ENCODE data around the gene ANXA5.

Gene ANXA5

DNA sequence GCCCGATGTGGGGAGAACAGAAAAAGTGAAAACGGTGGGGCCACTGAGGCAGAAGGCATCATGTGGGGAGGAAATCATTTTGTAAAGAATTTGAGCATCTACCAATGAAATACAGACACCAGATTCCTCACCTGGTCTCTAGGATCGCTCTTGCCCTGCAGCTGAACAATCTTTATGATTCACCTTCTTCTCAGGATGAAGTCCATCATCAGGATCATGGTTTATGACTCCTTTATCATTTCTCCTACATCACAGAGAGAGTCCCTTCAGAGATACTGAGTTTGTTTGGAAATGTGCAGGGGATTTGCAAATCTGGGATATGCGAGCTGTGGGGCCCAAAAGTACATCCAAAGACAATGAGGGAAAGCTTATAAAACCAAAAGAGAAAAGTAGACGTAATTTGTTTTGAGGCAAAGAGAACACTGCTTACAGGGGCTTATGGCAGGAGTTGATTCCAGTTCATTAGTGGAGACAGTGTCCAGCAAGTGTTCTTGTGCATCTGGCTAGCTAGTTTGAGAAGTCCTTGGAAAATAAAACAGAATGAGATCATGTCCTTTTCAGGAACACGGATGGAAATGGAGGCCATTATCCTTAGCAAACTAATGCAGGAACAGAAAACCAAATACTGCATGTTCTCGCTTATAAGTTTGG lies 15.3 kb upstream of the ANXA5 start:
- in situ Hi-C loops (cut with HindIII; ENCODE audit: low sequenced_read_pairs), result no loop called here

DNA sequence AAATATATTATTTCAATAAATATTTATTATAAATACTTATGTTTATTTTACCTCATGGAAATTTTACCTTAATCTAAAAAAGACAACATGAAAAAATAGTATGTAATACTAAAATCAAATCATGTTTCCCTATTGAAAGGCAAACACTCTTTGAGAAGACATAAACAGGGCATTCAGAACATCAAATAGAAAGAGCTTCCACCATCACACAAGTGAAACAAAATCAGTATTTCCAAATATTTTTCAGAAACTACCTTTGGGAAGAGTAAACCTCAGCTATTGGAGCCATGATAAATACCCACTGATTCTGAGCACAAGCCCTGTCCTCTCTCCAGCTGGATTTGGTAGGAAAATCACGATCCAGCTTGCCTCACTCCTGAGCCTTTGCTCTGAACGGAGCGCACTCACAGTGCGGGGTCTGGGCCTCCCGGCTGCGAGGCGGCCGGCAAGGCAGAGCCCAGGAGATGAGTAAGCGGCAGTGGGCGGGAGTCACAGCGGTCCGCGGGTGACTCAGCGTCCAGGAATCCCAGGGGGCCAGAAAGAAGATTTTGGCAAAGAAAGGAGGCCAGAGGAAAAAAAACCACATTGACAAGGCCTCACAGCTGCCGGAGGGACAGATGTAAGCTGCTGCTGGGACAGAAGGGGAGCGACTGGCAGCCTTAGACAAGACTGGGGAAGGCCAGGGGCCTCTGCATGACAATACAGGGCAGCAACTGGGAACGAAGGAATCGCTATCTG lies 14.7 kb upstream of the ANXA5 start:
- in situ Hi-C loops (cut with HindIII; ENCODE audit: low sequenced_read_pairs), result no loop called here

DNA sequence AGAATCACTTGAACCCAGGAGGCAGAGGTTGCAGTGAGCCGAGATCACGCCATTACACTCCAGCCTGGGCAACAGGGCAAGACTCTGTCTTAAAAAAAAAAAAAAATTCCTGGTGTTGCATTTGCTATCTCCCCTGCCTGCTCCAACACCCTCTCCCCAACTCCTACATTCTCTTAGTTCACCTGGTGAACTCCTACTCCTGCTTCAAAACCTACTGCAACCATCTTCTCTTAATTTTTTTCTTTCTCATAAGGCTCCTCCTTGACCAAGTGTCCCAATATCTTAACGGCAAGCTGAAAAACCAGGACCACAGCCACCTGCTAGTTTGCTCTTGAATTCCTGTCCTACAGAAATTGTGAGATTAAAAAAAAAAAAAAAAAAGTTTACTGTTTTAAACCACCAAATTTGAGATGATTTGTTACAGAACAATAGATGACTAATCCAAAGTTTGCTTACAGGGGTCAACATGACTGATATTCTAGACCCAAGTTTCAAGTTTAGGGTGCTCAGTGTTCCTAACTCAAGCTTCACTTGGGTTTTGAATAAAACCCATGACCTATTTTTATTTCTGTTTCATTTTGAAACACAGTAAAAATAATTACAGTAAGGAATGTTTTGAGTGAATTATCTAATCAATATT lies 13.1 kb upstream of the ANXA5 start:
- in situ Hi-C loops (cut with HindIII; ENCODE audit: low sequenced_read_pairs), result no loop called here

DNA sequence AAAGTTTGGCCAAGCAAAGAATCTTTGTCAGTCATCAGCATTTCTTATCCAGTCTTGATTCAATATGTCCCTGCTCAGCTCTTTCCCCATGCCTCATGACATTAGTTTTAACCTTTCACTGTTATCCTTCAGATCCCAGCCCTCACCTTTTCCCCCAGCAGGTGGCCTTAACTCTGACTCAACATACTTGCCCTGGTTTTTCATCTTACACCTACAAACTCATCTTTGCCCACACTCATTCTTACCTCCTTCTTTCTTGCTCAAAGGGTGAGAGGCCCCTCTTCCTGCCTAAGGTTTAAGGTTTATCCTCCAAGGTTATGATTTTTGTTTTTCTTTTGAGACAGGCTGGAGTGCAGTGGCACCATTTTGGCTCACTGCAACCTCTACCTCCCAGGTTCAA lies 10.6 kb upstream of the ANXA5 start:
- in situ Hi-C loops (cut with HindIII; ENCODE audit: low sequenced_read_pairs), result no loop called here

DNA sequence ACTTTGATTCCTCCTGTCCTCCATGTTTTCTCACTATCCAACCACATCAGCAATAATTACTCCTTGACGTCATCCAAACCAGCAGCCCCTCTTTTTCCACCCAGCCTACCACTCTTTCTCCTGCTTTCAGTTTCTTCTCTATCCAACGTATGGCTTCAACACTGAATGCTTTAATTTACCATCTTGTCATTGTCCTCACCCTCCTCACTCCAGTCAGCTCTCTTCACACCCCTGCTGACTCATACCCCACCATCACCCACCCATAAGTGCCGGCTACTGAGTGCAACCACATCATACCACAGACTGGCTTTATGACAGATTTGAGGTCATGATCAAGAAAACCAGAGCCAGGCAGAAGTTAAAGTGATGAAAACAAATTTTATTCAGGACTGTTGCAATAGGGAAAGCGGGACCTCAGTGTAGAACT lies 9.8 kb upstream of the ANXA5 start:
- in situ Hi-C loops (cut with HindIII; ENCODE audit: low sequenced_read_pairs), result no loop called here

DNA sequence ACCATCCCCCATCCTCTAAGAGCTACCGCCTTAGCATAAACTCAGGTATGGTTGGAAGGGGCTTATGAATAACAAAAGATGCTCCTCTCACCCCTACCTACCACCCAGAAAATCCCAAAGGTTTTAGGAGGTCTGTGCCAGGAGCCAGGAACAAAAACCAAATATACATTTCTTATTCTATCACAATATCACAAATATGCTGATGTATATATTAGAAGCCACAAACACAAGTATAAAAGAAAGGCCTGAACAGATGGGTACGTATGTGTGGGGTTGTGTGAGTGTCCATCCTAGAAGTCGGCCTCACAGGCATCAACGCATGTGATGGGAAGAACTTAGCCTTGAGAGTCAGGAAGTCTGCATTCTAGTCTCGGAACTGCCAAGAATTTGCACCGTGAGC lies 8.7 kb upstream of the ANXA5 start:
- in situ Hi-C loops (cut with HindIII; ENCODE audit: low sequenced_read_pairs), result no loop called here

DNA sequence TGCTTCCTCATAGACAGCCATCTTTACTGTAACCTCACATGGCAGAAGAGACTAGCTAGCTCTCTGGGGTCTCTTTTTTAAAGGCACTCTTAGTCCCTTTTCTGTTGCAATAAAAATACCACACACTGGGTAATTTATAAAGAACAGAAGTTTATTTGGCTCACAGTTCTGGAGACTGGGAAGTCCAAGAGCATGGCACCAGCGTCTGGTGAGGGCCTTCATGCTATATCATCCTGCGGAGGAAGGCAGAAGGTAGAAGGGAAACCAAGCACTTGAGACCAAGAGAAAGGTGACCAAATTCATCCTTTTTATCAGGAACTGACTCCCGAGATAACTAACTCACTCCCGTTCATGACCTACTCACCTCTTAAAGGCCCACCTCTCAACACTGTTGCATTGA lies 5.4 kb upstream of the ANXA5 start:
- in situ Hi-C loops (cut with HindIII; ENCODE audit: low sequenced_read_pairs), result no loop called here

DNA sequence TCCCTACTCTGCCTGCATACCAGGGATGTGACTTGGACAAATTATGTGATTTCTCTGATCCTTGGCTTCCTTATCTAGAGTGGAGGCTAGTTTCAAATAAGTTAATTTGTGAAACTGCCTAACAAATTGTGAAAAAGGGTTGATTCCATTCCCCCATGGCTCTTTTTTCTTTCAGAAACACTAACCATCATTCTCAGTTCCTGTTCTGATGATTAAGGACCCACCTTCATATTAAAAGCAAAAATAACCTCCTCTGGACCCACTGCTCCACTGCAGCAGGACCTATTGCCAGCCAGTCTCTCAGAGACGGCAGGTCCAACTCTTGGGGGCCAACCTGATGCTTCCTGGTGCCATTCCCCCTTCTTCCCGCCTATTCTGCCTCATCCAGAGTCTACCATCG lies 4.5 kb upstream of the ANXA5 start:
- in situ Hi-C loops (cut with HindIII; ENCODE audit: low sequenced_read_pairs), result no loop called here

DNA sequence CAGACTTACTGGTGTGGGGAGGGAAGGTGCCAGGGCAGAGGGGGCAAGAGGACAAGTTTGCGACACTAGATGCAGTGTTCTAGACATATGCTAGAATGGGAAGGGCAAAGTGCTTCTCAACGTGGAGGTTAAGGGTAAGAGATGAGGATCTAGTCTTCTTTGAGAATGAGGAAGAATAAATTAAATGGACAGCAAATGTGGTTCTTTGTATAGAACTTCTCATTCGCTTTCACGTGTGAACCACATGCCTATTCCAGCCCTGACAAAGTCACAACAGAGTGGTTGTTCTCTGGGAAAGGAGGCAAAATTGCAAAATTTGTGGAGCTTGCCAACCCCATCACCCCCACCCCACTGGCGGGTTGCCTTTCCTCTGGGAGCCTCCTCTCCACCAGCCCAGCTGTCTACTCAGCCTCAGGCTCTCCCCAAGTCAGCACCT lies 1.5 kb upstream of the ANXA5 start:
- in situ Hi-C loops (cut with HindIII; ENCODE audit: low sequenced_read_pairs), result no loop called here

DNA sequence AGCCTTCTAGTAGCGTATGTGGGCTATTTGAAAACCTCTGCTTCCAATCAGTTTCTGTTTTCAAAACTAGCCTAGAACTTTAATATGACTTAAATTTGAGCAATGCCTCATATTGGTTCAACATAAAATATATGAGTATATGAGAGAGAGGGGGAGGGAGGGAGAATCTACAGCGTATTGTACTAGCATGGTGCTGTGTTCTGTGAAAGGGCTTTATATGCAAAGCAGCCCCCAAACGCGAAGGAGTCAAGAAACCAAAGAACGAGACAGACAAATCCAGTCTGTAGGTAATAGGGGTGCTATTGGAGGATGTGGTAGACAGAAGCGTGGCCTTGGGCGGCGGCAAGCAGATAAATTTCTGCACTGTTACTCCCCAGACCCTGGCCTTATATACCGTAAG lies 784 bp upstream of the ANXA5 start:
- in situ Hi-C loops (cut with HindIII; ENCODE audit: low sequenced_read_pairs), result no loop called here

DNA sequence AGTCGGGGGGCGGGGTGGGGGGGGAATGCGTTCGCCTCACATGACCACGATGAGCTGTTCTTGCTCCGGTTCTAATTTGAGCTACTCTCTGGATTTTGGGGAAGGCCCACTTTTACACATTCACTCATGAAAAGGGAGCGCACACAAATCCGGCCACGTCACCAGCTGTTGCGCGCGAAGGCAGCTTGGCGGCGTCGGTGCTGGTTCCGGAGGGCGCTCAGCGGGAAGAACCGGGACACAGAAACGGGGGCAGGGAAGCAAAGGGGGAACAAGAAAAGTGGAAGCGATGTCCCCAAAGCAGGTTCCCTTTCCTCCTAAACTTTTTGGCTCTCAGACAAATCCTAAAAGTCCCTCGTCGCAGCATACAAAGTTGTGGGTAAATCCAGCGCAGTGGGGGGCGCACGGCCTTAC lies 605 bp downstream of the ANXA5 start:
- in situ Hi-C loops (cut with HindIII; ENCODE audit: low sequenced_read_pairs), result no loop called here

DNA sequence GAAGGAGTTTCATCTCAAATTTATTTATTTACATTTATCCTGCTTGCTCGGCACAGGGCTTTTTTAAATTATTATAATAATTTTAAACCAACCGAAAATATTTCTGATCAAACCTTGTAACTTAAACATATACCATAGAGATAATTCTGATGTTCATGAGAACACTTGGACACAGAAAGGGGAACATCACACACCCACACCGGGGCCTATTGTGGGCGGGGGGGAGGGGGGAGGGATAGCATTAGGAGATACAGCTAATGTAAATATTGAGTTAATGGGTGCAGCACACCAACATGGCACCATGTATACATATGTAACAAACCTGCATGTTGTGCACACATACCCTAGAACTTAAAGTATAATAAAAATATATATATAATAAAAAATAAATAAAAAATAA lies 2.9 kb downstream of the ANXA5 start:
- in situ Hi-C loops (cut with HindIII; ENCODE audit: low sequenced_read_pairs), result no loop called here

DNA sequence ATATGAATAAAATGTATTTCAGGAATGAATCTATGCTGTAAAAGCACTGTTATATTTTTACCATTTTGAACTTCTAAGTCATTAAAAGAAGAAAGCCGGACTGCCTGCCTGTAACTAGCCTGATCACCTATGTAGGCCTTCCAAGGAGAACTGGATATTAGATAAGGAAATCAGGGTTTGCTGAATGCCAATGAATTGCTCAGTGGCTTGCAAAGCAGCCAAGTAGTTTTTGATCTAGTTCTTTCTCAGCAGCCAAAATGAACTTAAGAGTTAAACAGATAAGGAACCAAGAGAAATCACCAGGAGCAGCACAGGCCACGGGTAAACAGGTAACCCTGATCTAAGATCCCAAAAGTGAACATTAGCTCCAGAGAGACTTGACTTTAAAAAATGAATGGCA lies 3.3 kb downstream of the ANXA5 start:
- in situ Hi-C loops (cut with HindIII; ENCODE audit: low sequenced_read_pairs), result no loop called here

DNA sequence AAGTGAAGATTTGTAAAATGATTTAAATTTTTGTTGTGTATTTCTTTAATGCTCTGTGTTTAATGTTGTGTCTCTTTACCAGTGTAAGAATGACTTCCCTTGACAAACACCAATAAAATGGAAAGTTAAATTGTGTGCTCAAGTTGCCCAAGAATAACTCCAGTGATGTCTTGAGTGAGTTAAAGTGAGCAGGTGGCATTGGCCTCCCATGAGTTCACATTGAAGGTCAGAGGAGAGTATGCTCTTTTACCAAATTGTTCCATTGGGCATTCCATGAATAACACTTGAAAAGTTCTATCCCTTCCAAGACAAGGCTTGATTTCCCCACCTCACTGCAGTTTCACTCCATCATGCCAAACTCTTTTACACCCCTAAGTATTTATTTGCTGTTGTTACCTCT lies 4.5 kb downstream of the ANXA5 start:
- in situ Hi-C loops (cut with HindIII; ENCODE audit: low sequenced_read_pairs), result no loop called here

DNA sequence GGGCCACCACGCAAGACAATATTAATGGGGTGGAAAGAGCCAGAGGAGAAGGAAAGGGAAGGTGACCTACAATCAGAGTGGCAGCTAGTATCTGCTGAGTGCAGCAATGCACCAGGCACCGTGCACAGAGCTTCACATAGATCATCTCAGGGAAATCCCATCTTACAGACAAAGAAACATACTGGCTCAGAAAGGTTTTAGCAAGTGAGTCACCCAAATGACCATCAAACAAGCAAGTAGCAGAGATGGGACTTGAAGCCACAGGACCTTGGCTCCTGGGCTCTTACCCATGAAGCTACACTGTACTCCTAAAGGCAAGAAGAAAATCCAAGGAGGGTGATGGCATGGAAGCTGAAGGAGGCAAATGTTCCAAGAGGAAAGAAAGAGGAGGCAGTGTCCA lies 6.8 kb downstream of the ANXA5 start:
- in situ Hi-C loops (cut with HindIII; ENCODE audit: low sequenced_read_pairs), result no loop called here

DNA sequence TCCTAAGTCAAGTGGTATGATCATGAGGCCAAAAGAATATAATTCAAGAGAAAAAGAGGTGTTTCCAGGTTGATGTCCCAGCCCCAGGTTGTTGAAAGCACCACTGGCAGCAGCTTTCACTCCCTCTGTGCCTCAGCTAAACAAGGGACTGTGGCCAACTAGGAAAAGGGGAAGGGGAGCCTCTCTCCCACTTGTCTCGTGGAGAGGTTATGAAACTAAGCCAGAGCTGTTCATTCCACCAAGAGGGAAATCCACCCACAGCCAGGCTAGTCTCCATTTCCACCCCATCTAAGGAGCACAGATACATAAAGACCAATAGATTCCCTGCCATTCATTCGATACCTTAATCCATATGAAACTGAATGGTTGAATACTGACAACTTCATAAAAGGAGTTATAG lies 8.1 kb downstream of the ANXA5 start:
- in situ Hi-C loops (cut with HindIII; ENCODE audit: low sequenced_read_pairs), result no loop called here

DNA sequence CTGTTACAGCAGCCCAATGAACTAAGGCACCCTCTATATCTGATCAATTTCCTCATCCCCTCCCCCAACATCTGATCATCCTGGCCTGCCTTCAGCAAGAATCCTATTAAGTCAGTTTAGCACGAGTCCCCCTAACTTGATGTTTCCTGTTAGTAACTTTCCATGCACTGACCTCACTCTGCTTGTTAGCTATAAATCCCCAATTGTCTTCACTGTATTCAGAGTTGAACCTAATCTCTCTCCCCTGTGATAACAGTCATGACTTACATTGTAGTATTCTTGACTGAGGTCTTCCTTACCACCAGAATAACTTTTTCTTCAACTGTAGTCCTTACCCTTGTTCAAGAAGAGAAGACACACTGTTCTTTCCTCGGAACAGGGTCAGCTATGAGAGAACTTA lies 8.5 kb downstream of the ANXA5 start:
- in situ Hi-C loops (cut with HindIII; ENCODE audit: low sequenced_read_pairs), result no loop called here

DNA sequence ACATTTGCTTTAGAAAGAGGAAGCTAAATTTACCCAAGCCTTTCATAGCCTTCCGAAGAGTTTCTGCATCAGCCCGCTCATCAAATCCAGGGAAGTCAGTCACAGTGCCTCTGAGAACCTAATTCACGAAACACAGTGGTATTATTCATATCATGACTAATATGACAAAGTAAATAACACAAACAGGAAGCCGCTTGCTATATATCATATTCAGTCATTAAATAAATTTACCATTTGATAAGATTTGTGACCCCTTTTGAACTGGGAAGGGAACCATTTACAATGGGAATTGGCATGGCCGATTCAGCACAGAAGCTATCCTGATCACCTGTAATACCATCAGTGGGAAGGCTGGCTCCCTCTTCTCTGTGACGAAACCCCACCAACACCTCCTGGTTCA lies 10.5 kb downstream of the ANXA5 start:
- in situ Hi-C loops (cut with HindIII; ENCODE audit: low sequenced_read_pairs), result no loop called here

DNA sequence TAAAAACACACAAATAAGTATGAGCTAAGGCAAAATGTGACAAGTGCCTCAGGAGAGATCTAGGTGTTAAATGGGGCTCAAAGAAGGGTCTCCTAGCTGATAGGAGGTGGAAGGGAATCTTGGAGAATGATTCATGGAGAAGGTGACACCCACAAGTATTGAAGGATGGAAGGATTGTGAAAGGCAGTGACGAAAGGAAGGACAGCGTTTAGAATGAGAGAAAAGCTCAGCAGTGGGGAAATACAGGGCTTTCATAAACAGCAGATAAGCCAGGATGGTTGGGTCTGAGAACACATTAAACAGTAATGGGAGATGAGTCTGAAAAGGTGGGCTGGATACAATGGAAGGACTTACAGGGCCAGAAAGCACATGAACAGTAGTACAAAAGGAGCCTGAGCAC lies 11.5 kb downstream of the ANXA5 start:
- in situ Hi-C loops (cut with HindIII; ENCODE audit: low sequenced_read_pairs), result no loop called here

DNA sequence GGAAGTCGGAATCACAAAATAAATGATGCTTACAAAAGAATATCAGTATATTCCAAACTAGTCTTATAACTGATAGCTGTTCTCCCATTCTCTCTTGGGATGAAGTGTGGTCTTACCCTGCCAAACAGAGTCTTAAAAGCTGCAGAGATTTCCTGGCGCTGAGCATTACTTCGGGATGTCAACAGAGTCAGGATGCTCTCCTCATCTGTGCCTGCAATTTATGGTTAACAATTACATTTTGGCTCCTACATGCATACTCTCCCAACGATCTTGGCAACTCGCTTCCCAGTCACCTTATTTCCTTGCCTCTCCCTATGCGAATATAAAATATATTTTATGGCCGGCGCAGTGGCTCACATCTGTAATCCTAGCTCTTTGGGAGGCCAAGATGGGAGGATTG lies 12.2 kb downstream of the ANXA5 start:
- in situ Hi-C loops (cut with HindIII; ENCODE audit: low sequenced_read_pairs), result no loop called here

DNA sequence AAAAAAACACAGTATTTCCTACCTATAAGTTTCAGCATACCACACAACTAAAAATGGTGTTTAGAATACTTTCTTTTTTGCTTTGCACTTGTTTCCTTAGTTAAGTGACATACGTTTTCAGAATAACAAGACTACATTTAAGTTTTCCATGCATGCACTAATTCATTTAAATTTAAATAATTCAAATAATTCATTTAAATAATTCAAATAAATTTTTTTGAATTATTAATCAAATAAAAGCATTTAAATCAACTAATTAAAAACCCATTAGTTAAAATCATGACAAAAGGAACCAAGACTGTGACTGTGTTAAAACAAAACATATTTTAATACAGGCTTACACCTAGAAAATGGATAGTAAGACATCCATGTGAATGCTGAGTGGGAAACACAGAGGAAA lies 12.8 kb downstream of the ANXA5 start:
- in situ Hi-C loops (cut with HindIII; ENCODE audit: low sequenced_read_pairs), result no loop called here

DNA sequence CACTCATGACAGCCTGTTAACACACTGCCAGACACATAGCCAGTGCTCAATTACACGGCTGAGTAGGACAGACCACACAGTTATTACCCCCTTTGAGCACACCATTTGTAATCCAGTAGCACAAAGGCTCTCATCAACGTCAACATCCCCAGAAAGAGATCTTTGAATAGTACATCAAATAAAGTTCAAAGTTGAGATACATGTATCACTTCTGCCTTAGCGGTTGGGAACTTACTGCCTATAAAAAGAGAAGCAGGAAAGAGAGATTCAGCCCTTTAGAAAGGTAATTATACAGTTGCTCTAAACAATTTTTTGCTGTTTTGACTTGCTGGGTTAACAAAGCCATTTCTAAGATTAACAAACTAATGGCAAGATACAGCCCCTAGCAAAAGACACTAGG lies 16.2 kb downstream of the ANXA5 start:
- in situ Hi-C loops (cut with HindIII; ENCODE audit: low sequenced_read_pairs), result no loop called here
